MM.1S (cell line): ENCODE results near the gene NRXN3.

Experiments
- EZH2 ChIP-seq: fragments of 300-600 bp; sonication (generic); optimal IDR thresholded peaks from 2 replicates; pipeline ENCODE3; 2017; ENCODE audit warnings: low read depth, mild to moderate bottlenecking, antibody characterized with exemption, low read length, mixed read lengths
- TF ChIP-seq, protein P1 (sequence below): fragments of 300-600 bp; sonication (generic); IDR thresholded peaks from 2 replicates; pipeline ENCODE4 v1.5.1; 2016; ENCODE audit warnings: antibody characterized with exemption, low read length, mixed read lengths

GRCh38 chr14:78524196-78524595 lies 354.0 kb downstream of the NRXN3 start:
- no peak for TF ChIP-seq EZH2
- TF ChIP-seq, protein P1, sequence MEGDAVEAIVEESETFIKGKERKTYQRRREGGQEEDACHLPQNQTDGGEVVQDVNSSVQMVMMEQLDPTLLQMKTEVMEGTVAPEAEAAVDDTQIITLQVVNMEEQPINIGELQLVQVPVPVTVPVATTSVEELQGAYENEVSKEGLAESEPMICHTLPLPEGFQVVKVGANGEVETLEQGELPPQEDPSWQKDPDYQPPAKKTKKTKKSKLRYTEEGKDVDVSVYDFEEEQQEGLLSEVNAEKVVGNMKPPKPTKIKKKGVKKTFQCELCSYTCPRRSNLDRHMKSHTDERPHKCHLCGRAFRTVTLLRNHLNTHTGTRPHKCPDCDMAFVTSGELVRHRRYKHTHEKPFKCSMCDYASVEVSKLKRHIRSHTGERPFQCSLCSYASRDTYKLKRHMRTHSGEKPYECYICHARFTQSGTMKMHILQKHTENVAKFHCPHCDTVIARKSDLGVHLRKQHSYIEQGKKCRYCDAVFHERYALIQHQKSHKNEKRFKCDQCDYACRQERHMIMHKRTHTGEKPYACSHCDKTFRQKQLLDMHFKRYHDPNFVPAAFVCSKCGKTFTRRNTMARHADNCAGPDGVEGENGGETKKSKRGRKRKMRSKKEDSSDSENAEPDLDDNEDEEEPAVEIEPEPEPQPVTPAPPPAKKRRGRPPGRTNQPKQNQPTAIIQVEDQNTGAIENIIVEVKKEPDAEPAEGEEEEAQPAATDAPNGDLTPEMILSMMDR: no peak
